Measurements from ENCODE around the gene MGAT4A. TPM values are rescaled to one million over a fixed set of nuclear protein-coding genes. Genes with fewer than 3 reads are reported as not detected.

Gene MGAT4A
- total RNA-seq, 1 donor from 2014 or later: 1.7 TPM

GRCh38 chr2:98736464-98736889 lies 5.5 kb upstream of the MGAT4A start:
- H3K4me2 ChIP-seq (ENCODE audit: low read length): no peak overlapping the region
- H4K20me1 ChIP-seq (ENCODE audit: insufficient read depth, low read length): no peaks in the 10 kb centered on the region
- no peak overlapping the region for H2AFZ ChIP-seq (ENCODE audit: low read depth, low read length)
- H3K27me3 ChIP-seq (ENCODE audit: insufficient read depth, low read length): peaks cover 20% of the 10 kb centered on the region
- H3K9ac ChIP-seq (ENCODE audit: low read length): no peak overlapping the region
- H3K79me2 ChIP-seq (ENCODE audit: insufficient read depth, low read length): no peaks in the 10 kb centered on the region
- no peak overlapping the region for H3K4me3 ChIP-seq (ENCODE audit: insufficient read depth, low read depth, low read length)
- peaks cover 24% of the 10 kb centered on the region for H3K27me3 Mint-ChIP-seq (ENCODE audit: low read depth, unreplicated experiment)
- H3K36me3 ChIP-seq (ENCODE audit: insufficient read depth, low read length): no peaks in the 10 kb centered on the region
- H3K27ac ChIP-seq (ENCODE audit: low read depth, low read length): no peak overlapping the region
- no peaks in the 10 kb centered on the region for H3K9me3 Mint-ChIP-seq (ENCODE audit: unreplicated experiment)
- H3K4me3 Mint-ChIP-seq (ENCODE audit: unreplicated experiment): no peak overlapping the region
- no peak for FAIRE-seq
- no peak for DNase-seq (ENCODE audit: low read depth)
- TF ChIP-seq EZH2 (IDR thresholded peaks at IDR 0.05; ENCODE audit: insufficient read depth, low read length) (no peak), CTCF (IDR thresholded peaks at IDR 0.05; ENCODE audit: insufficient read depth, low read depth, low read length) (no peak)
- H3K27ac Mint-ChIP-seq (ENCODE audit: unreplicated experiment): no peak overlapping the region
- no peaks in the 10 kb centered on the region for H3K36me3 Mint-ChIP-seq (ENCODE audit: low read depth, unreplicated experiment)
- no peaks in the 10 kb centered on the region for H3K9me3 ChIP-seq (ENCODE audit: insufficient read depth, low read depth, low read length)
- no peaks in the 10 kb centered on the region for H3K4me1 Mint-ChIP-seq (ENCODE audit: low read depth, unreplicated experiment)
- H3K4me1 ChIP-seq (ENCODE audit: insufficient read depth, low read length): peaks cover 5% of the 10 kb centered on the region

GRCh38 chr2:98734823-98735260 lies 3.9 kb upstream of the MGAT4A start:
- Histone ChIP-seq H2AFZ (ENCODE audit: low read depth, low read length) (no peak overlapping the region), H4K20me1 (ENCODE audit: insufficient read depth, low read length) (no peaks in the 10 kb centered on the region), H3K4me1 (ENCODE audit: insufficient read depth, low read length) (peaks cover 5% of the 10 kb centered on the region), H3K4me3 (ENCODE audit: insufficient read depth, low read depth, low read length) (no peak overlapping the region), H3K9ac (ENCODE audit: low read length) (no peak overlapping the region), H3K27me3 (ENCODE audit: insufficient read depth, low read length) (peaks cover 22% of the 10 kb centered on the region), H3K9me3 (ENCODE audit: insufficient read depth, low read depth, low read length) (no peaks in the 10 kb centered on the region), H3K79me2 (ENCODE audit: insufficient read depth, low read length) (no peaks in the 10 kb centered on the region), H3K36me3 (ENCODE audit: insufficient read depth, low read length) (no peaks in the 10 kb centered on the region), H3K4me2 (ENCODE audit: low read length) (no peak overlapping the region), H3K27ac (ENCODE audit: low read depth, low read length) (no peak overlapping the region)
- DNase-seq (ENCODE audit: low read depth) (no peak), FAIRE-seq (no peak)
- TF ChIP-seq EZH2 (IDR thresholded peaks at IDR 0.05; ENCODE audit: insufficient read depth, low read length): no peak
- TF ChIP-seq CTCF (IDR thresholded peaks at IDR 0.05; ENCODE audit: insufficient read depth, low read depth, low read length): no peak
- Mint-ChIP-seq H3K4me1 (ENCODE audit: low read depth, unreplicated experiment) (no peaks in the 10 kb centered on the region), H3K9me3 (ENCODE audit: unreplicated experiment) (no peaks in the 10 kb centered on the region), H3K36me3 (ENCODE audit: low read depth, unreplicated experiment) (no peaks in the 10 kb centered on the region), H3K27me3 (ENCODE audit: low read depth, unreplicated experiment) (peaks cover 27% of the 10 kb centered on the region), H3K27ac (ENCODE audit: unreplicated experiment) (no peak overlapping the region), H3K4me3 (ENCODE audit: unreplicated experiment) (no peak overlapping the region)

- no peaks in the 10 kb centered on the region for H3K36me3 Mint-ChIP-seq (ENCODE audit: low read depth, unreplicated experiment)
- Histone ChIP-seq H4K20me1 (ENCODE audit: insufficient read depth, low read length) (no peaks in the 10 kb centered on the region), H3K36me3 (ENCODE audit: insufficient read depth, low read length) (no peaks in the 10 kb centered on the region), H3K27me3 (ENCODE audit: insufficient read depth, low read length) (peaks cover 28% of the 10 kb centered on the region), H3K4me1 (ENCODE audit: insufficient read depth, low read length) (peaks cover 5% of the 10 kb centered on the region), H3K79me2 (ENCODE audit: insufficient read depth, low read length) (no peaks in the 10 kb centered on the region), H3K9me3 (ENCODE audit: insufficient read depth, low read depth, low read length) (no peaks in the 10 kb centered on the region), H2AFZ (ENCODE audit: low read depth, low read length) (no peak overlapping the region), H3K4me3 (ENCODE audit: insufficient read depth, low read depth, low read length) (no peak overlapping the region), H3K4me2 (ENCODE audit: low read length) (no peak overlapping the region), H3K9ac (ENCODE audit: low read length) (no peak overlapping the region), H3K27ac (ENCODE audit: low read depth, low read length) (no peak overlapping the region)
- no peak for TF ChIP-seq EZH2 (IDR thresholded peaks at IDR 0.05; ENCODE audit: insufficient read depth, low read length)
- no peak for TF ChIP-seq CTCF (IDR thresholded peaks at IDR 0.05; ENCODE audit: insufficient read depth, low read depth, low read length)
- H3K4me3 Mint-ChIP-seq (ENCODE audit: unreplicated experiment): no peak overlapping the region
- no peaks in the 10 kb centered on the region for H3K9me3 Mint-ChIP-seq (ENCODE audit: unreplicated experiment)
- no peak for FAIRE-seq
- peaks cover 29% of the 10 kb centered on the region for H3K27me3 Mint-ChIP-seq (ENCODE audit: low read depth, unreplicated experiment)
- DNase-seq (ENCODE audit: low read depth): no peak
- H3K4me1 Mint-ChIP-seq (ENCODE audit: low read depth, unreplicated experiment): no peaks in the 10 kb centered on the region
- H3K27ac Mint-ChIP-seq (ENCODE audit: unreplicated experiment): no peak overlapping the region
Observed at GRCh38 chr2:98734162-98734561, 3.2 kb upstream of the MGAT4A start.

All from astrocyte (in vitro differentiated cells and primary cell).